GM18502 (cell line): Measurements from ENCODE around the gene OR14I1.

Experiments
- ATAC-seq: cut with Tn5 transposase; IDR thresholded peaks from one replicate; pipeline ENCODE4 v1.9.1; 2021; ENCODE audit warnings: mild to moderate bottlenecking; ENCODE audit not compliant: unreplicated experiment, poor library complexity

OR14I1 gene

DNA sequence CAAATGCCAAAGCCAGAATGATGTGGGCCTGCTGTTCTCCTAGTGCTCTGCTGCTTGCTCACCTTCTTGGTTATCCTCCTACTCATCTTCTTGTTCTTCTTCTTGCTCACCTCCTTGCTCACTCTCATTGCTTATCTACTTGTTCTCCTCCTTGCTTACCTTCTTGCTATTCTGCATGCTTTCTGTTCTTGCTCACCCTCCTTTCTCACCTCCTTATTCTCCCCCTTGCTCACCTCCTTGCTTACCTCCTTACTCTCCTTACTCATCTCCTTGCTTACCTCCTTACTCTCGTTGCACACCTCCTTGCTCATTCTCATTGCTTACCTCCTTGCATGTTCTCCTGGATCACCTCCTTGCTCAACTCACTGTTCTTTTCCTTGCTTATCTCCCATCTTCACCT, at the start of gene OR14I1:
Gene OR14I1 (minus strand): TSS at position 53 of the 400 bp plus-strand sequence.
- ATAC-seq: no peak

DNA sequence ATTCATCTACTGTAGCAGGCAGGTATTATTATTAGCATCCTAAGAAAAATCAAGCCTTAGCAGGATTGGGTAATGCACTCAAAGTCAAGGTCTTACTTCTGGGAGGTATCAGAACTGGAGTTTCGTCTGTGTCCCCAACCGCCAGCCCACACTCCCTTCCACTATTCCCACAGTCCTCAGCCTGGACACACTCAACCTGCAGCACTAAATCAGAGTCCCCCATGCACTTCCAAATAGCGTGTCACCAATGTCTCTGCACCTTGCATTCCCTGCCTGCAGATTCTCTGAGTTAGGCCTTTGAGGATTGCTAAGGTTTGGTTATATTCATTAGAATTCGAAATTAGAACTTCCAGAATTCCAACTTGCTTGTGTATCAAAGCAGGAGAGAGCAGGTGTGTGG, 49.1 kb upstream of the OR14I1 start:
- no peak for ATAC-seq

DNA sequence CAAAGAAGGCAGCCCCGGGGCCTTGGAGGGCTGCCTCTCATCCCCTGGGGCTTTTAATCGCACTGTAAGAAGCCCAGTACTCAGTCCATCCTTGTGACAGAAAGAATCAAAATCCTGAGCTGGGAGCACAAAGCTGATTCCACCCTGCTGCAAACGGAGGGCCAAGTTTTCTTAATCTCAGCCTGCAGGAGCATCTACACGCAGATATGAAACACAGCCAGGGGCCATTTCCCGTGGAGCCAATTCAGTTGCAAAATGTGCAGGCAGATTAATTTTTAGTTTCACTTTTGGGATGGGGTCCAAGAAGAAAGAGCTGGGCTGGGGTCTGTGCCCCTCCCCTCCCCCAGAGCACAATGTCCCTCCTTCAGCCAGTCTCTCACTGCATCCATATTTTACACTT, 48.6 kb upstream of the OR14I1 start:
- ATAC-seq: no peak

DNA sequence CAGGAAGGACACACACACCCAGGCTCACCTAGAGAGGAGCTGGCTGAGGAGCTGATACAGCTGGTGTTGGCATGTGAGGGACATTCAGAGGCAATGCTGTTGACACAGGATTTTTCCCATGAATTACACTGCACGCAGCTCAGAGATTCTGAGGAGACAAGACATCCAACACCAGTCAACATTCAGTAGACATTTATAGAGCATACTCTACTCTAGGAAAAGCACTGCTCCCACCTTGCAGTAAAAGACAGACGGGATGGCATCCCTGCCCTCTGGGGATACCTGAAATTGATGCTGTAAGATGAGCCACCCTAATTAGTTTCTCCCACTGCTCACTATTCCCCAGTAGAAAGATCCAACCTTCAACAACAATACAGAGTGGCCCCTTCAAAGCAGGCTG, 47.9 kb upstream of the OR14I1 start:
- no peak for ATAC-seq

DNA sequence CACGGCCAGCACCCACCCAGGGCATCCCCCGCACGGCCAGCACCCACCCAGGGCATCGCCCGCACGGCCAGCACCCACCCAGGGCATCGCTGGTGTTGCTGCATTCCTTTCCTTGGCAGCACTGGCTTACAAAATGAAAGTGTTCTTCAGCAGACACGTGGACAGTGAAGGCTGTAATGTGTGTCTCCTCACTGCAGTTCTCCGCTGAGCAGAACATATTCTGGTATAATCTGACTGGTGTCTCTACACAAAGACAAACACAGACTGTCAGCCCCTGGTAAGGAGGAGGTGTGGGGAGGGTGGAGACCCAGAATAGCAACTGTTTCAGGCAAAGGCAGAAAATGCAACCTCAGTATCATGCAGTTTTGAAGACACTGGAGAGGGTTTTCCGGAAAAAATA, 45.6 kb upstream of the OR14I1 start:
- ATAC-seq: no peak

DNA sequence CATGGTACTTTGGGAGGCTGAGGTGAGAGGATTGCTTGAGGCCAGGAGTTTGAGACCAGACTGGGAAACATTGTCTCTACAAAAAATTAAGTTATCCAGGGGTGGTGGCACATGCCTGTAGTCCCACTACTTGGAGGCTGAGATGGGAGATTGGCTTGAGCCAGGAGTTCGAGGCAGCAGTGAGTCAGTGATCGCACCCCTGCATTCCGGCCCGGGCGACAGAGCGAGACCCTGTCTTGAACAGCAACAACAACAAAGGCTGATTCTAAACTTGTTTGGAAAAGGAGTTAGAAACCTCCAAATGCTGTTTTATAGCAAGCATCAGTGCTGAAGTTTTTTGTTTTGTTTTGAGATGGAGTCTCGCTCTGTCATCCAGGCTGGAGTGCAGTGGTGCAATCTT, 38.3 kb upstream of the OR14I1 start:
- ATAC-seq: no peak

DNA sequence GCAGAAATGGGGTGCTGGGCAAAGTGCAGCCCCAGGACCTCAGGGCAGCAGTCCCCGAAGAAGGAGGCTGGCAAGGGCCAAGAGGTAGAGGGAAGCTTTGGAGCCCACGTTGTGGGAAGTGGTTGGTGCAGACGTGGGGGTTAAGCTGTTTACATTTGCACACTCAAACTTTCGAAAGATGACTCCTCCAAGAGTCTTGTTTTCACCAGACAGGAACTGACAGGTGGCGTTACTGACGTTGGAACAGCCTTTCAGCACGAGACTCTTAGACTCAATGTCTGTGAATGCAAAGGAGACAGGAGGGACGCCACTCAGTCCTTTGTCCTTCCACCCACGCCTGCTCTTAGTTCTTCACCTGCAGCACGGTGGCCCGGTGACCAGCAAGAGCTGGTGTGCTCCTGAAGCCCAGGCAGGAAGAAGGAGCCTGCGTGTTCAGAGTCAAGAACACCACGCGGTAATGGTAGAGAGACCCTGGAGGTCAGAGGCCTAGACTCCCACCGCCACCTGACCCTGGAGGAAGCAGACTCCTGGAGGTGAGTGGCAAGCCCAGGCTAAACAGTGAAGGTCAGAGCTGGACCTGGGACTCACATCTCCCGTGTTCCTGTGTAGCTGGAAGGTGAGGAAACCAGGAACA, 37.1 kb upstream of the OR14I1 start:
- ATAC-seq: no peak

DNA sequence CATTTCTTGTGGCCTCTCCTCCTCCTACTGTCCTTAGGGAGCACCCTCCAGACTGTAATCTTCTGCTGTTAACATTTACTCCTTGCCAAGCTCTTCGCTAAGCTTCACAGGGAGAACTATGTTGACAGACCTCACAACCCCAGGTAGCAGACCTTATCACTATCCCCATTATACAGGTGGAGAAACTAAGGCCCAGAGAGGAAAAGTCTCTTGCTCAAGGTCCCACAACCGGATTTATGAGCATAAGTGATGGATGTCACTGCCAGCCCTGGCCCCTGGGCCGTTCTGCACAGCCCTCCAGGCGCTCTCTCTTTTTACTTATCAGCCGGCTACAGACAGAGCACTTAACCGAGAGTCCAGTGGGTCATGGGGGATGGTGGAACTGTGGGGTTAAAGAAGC, 34.9 kb upstream of the OR14I1 start:
- ATAC-seq: no peak

DNA sequence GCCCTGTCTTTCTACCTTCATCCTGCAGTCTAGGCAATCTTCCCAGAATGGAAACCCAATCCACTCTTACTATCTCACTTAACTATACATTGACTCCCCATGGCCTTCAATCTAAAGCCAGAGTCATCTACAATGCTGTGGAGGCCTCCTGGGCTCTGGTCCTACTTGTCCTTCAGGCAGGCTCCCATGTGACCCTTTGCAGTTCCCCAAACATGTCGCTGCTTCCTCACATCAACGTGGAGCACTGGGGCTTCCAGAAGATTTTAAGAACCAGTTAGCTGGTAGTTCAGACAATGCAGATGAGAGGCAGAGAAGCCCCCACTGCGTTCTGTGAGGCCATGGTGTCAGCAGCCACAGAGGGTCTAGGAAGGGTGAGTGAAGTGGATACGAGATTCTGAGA, 34.4 kb upstream of the OR14I1 start:
- ATAC-seq: no peak

DNA sequence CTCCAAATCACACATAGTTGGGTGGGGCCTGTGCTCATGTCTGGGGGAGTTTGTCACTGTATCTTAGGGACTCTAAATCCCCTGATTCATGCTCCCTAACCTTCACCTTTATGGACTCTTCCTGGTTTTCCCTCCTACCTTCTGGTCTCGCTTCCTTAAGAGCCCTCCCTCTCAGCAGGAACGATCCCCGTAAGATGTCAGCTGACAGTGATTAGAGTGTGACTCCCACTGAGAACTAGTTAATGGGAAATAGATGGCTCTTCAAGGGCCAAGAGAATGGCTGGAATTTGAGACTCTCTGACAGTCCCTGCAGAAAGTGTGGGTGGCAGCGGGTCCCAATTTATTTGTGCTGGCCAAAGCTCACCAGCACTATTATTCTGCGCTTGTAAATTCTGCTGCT, 31.0 kb upstream of the OR14I1 start:
- ATAC-seq: no peak

DNA sequence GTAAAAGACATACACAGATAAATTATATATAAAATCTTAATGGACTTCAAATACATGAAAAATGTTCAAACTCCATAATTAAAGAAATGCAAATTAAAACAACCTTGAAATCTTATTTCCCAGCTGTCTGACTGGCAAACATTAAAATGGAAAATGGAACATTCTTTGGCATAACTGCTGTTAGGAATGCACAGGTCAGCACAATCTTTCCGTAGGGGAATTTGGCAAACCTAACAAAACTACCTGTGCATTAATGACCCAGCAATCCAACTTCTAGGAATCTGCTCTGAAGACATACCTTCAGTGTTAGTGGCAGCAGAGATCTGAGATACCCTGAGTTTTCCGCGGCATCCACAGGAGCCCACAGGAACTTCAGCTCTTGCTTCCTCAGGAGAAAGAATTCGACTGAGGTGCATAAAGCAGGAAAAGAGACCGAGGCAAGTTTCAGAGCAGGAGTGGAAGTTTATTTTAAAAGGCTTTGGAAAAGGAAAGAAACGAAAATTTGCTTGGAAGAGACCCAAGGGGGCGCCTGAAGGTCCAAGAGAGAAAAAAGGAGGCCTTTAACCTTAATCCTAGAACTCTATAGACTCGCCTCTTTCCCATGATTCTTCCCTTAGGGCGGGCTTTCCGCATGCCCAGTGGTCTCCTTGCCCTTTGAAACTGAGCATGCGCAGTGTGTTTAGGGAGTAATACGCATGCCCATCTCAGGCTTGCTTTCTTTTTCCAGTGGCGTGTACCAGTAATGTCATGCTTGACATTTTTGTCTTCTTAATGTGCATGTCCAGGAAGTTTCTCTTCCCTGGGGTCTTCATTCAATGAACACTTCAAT, 28.2 kb upstream of the OR14I1 start:
- no peak for ATAC-seq

DNA sequence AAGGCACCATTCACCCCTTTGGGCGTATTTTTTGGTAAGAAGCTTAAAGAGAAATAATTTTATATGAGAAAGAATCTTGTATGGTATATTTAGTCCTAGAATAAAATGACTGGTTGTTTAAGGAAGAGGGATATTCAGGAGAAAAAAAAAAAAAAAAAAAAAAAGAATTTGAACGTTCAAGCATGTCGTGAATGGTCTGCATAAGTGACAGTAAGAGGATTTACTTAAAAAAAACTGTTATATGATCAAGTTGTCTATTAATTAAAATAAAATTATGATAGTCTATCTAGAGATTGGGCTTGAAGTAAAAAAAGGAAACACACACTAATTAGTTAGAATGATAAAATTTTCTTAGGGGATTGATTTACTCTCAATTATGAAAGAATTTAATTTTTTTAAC, 11.7 kb upstream of the OR14I1 start:
- no peak for ATAC-seq

DNA sequence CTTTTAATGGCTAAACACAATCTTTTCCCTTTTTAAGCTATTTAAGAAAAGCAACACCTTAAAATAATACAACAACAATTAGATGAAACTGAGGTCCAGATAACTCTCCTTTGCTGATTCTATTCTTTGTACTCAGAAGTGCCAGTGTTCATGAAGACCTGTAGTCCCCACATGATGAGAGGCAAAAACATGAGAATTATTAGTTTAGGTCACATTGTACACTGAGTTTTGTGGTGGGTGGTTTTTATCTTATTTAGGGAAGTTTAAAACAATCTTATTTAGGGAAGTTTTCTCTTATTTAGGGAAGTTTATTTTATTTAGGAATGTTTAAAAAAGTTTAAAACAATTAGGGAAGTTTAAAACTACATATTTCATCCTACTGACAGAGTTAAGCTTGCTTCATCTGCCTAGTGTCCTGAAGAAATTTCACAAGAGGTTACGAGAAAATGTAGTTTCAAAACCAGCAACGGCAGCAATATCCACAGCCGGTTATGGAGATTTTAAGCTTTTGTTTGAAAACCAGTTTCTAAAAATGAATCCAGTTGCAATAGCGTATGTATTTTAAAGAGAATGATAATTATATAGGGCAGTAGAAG, 7.8 kb upstream of the OR14I1 start:
- ATAC-seq: no peak

DNA sequence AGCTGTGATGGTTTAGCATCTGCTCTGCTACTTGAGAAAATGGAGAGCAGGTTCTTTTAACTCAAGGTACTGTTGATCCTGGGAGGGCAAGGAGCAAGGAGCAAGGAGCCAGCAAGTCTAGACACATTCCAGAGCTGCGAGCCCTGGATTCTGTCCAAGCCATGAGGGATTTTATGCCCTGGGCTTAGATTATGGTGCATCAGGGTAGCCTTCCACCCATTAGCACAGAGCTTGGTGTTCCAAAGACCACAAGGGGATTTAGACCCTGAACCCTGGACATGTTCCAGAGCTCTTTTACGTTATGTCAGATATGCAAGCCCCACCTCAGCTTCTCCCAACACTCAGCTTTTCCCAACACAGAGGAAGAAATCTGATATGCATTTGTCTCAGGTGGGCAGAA, 2.0 kb upstream of the OR14I1 start:
- ATAC-seq: no peak

DNA sequence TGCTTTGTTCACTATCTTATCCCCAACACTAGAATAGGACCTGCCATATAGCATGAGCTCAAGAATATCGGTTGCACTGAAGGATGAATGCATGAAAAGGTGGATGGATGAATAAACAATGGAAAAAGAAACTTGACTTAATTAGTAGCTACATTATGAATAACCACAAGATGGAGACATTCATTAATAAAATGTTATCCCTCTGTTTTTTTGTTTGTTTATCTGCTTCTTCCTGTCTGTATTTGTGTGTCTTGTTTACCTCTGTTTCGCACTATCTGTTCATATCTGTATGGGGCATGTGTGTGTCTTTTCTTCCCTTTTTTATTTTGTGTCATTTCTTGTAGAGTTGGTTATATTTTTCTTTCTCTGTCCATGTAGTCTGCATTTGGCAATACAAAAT, 1.1 kb upstream of the OR14I1 start:
- no peak for ATAC-seq

DNA sequence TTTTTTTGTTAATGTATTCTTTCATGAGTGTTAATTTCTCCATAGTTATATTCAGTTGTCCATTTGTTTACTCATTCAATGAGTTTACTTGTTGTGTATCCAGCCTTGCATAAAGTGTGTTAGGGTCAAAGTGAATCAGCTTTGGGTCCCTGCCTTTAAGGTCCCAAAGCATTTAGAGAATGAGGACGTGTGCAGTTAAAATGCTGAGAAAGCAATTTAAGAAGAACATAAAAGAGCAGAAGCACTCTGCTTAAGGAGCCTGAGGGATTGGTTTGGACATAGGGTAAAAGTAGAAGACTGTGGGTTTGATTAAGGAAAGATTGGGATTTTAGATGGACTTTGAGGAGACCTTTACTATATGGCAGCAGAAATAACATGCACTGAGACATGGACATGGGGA, 3.5 kb downstream of the OR14I1 start:
- ATAC-seq: no peak

DNA sequence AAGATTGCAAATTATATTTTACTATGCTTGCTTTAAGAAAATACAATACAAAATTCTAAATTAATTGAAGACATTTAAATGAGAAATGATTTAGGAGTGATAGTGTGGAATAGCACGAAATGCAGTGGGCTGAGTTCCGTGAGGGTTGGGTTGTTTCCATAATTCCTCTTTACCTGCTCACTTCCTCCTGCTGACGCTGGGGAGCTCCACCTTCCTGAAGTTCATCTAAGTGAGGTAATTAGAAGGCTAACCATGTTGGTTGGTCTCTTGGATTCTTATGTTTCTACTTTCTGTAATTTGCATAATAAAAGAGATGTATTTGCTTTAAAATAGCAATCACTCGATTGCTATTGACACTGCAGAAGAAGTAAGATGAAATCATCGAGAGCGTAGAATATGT, 4.7 kb downstream of the OR14I1 start:
- no peak for ATAC-seq

DNA sequence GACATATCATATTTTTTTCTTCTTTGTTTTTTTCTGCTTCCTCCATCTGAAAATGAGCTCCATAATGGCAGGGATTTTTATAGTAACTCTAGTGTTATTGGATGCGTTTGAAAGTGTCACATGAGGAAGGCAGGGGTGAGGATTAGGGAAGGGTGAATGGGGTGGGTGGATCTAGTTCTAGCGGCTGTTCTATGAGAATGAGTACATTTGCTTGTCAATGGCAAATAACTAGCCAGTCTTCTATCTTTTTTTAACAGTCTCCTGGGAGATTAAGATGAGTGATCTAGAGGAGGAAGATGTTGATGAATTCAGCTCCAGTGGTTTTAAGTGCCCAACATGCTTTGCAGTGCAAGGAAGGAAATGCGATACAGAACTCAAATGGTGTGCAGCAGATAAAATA, 5.8 kb downstream of the OR14I1 start:
- no peak for ATAC-seq

DNA sequence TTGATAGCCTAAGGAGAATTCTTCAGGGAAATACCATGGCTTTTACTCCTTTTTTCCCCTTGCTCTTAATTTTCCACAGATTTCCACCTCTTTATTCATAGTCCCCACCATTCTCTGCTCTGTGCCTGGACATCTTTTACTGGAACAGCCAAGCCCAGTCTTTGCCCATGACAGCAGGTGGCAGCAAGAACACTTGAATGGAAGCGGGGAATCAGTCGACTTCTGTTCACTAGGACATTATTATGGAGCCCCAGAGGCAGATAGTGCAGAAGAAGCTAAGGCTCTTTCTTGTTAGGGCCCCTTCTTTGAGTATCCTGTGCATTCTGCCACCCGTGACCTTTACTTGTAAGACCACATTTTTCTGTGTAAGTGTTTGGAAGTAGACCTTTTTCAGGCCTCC, 6.3 kb downstream of the OR14I1 start:
- ATAC-seq: peak; percentile 67

DNA sequence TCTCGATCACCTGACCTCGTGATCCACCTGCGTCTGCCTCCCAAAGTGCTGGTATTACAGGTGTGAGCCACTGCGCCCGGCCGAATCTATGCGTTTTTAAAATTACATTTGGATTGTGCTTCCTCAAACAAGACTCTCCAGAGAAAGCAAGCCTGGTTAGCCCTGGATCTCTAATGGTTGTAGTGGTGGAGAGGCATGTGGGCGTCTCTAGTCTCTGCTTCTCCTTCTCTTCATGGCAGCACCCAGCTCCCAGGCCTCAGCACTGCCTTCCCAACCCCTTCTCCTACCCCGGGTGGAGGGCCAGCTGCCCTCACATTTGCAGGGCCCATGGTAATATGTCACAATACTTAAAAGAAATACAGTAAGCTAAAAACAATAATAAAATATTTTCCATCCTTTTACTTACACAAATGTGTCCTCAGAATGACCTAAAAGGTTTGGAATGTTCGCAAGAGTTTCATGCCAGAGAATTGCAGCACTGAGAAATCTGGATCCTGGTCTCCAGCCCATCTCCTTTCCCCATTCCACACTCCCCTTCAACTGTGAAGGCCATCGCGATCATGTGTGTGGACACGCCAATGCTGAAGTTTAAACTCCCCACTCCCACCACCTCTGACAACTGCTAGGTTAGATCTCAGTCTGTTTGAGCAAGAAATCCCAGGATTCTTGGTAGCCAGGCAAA, 7.0 kb downstream of the OR14I1 start:
- no peak for ATAC-seq

DNA sequence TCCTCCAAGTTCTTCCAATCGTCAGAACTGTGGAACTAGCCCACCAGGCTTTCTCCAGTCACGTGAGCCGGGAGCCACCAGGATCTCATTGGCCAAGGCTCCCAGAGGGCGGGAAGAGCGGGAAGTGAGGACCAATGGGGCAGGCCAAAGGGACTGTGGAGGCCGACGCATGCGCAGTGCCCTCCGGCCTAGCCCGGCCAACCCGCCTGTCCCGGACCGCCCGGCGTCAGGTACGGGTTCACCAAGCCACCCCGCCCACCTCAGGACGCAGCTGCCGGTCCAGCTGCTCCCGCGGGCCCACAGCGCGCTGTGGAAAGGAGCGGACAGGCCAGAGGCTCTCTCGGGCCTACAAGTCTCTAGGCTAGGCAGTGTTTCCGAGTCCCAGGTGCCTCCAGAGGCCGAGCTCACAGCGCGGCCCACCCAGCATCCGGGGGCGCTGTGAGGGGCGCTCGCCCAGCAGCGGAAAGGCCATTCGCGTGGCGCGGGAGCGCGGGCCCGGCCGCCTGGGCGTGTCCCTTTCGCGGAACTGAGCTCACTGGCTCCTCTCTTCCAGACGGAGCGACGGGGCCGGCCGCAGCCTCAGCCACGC, 10.9 kb downstream of the OR14I1 start:
- ATAC-seq: no peak
